Spleen (tissue), 11 donors: ENCODE data around the gene NFKBIL1. TPM values are rescaled to one million over a fixed set of nuclear protein-coding genes. Genes with fewer than 3 reads are reported as not detected.

Source experiments
- DNase-seq: peaks from one replicate; pipeline ENCODE4 v3.0.0-alpha.2; 2020
- H3K27ac ChIP-seq, 8 donors: fragments of 200-600 bp; sonication (generic) in 7 of 8; 1 replicate in 4 of 8; 2 replicates in 4 of 8; pipeline versions ENCODE4 v1.5.0 to v1.8.0; 2016 to 2021; ENCODE audit warnings: inconsistent platforms in 4 of 8, mild to moderate bottlenecking in 4 of 8, moderate library complexity in 1 of 8
- H3K27me3 ChIP-seq, 7 donors: fragments of 200-600 bp; sonication (generic) in 6 of 7; replicated peaks in 1 of 7; 1 replicate in 4 of 7; 2 replicates in 3 of 7; pipeline versions ENCODE4 v1.5.0 to v1.8.0; 2016 to 2021; ENCODE audit warnings: inconsistent platforms in 3 of 7, mild to moderate bottlenecking in 1 of 7
- H3K36me3 ChIP-seq, 6 donors: fragments of 200-600 bp; sonication (generic) in 5 of 6; 1 replicate in 4 of 6; 2 replicates in 2 of 6; pipeline versions ENCODE4 v1.5.0 to v1.8.0; 2016 to 2021; ENCODE audit warnings: inconsistent platforms in 2 of 6
- H3K4me1 ChIP-seq, 6 donors: fragments of 200-600 bp; sonication (generic) in 5 of 6; 1 replicate in 3 of 6; 2 replicates in 3 of 6; pipeline versions ENCODE4 v1.5.0 to v1.8.0; 2016 to 2021; ENCODE audit warnings: inconsistent platforms in 3 of 6
- H3K4me3 ChIP-seq, 8 donors: fragments of 200-600 bp; sonication (generic) in 7 of 8; 1 replicate in 4 of 8; 2 replicates in 4 of 8; pipeline versions ENCODE4 v1.5.0 to v1.8.0; 2016 to 2021; ENCODE audit warnings: inconsistent platforms in 4 of 8, mild to moderate bottlenecking in 4 of 8, moderate library complexity in 2 of 8
- H3K9me3 ChIP-seq, 8 donors: fragments of 200-600 bp; sonication (generic) in 7 of 8; 1 replicate in 4 of 8; 2 replicates in 4 of 8; pipeline versions ENCODE4 v1.5.0 to v1.8.0; 2016 to 2021; ENCODE audit warnings: inconsistent platforms in 4 of 8
- POLR2A ChIP-seq, 3 donors: fragments of 450-650 bp; IDR thresholded peaks; one replicate each; pipeline ENCODE4 v1.5.1; 2017; ENCODE audit warnings: antibody characterized with exemption in 3 of 3, mild to moderate bottlenecking in 1 of 3
- POLR2AphosphoS5 ChIP-seq, 3 donors: sonication (generic); formaldehyde crosslinking; IDR thresholded peaks; one replicate each; pipeline ENCODE4 v1.5.1; 2017; ENCODE audit warnings: antibody characterized with exemption in 3 of 3
- WGBS, 5 donors: extraction: QIAGEN DNeasy Blood & Tissue Kit in 3 of 5; methylation state at CpG; one replicate each; pipeline versions ENCODE4 v1.1.5 to v1.1.7; 2013 to 2018; 5-methylcytosine and 5-hydroxymethylcytosine counted together
- intact Hi-C: fragments of 100-400 bp; cut with DNase I; formaldehyde crosslinking; loops from one replicate; pipeline ENCODE4 v1.15.0; 2023; ENCODE audit warnings: low total_unique reads
- polyA plus RNA-seq, 3 donors: library from polyadenylated mRNA; stranded (reverse); fragments of 200-250 nt; gene quantifications; one replicate each; pipeline ENCODE4 v1.2.1, GENCODE V29; 2013
- total RNA-seq, 7 donors: library from RNA; depleted of rRNA in 3 of 7; stranded (reverse); fragments of >200 nt in 3 of 7; fragmentation: NEBNext Ultra II Directional in 4 of 7; extraction: Animal tissue kit (Norgen Biotek cat#: 25700) in 4 of 7; gene quantifications; one replicate each; pipeline versions ENCODE4 v1.1.0 to v1.2.1, GENCODE V29; 2016 to 2021
- TF ChIP-seq, protein P1 (sequence below), 11 experiments: fragments of 200-600 bp in 7 of 11; fragments of 450-650 bp in 4 of 11; sonication (generic) in 4 of 11; IDR thresholded peaks in 8 of 11; conservative IDR thresholded peaks in 3 of 11; 1 replicate in 7 of 11; 2 replicates in 4 of 11; pipeline versions ENCODE4 v1.4.0 to v1.8.0; 2016 to 2021; ENCODE audit warnings: antibody characterized with exemption in 11 of 11, inconsistent platforms in 4 of 11, mild to moderate bottlenecking in 1 of 11
- donor health status: healthy with polysubstance abuse.
- donor health status: DM: no; HTN: no; CAD: no; lungs with moderate emphysema.
- donor health status: DM: no; HTN: no; CAD: no.
- donor health status: Bipolar disorder and iron deficiency.
- donor health status: healthy.
- donor health status: DM: no; HTN: no; CAD: no.
- donor health status: DM: yes; HTN: yes; CAD: no.

Gene NFKBIL1
- total and polyA plus RNA-seq, 10 donors: 11.0 to 36.3 (median 19.4) TPM

DNA sequence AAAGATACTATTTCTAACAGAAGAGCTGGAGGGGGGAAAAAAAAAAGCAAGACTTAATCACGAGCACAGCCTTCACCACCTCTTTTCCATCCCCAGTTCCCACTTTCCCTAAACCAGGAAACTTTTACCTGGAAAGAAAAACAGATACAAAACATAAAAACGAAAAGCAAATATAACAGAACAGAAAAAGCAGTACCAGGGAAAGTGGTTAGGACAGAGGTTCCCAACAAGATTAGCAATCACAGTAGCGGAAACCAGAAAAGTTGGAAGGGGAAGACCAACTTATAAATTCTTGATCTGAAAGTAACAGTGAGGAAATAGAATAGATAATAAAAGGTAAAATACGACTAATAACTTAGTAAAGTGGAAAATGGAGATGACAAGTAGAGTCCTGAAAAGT is 6.8 kb upstream of the NFKBIL1 start:
- Histone ChIP-seq H3K27me3 (no peaks in the 10 kb centered on the region), H3K4me3 (peak overlapping the region; percentile 58 to 88 (median 72)), H3K9me3 (no peaks in the 10 kb centered on the region), H3K27ac (peak overlapping the region; percentile 92 to 99 (median 96)), H3K36me3 (peaks cover 9 to 49% (median 47%) of the 10 kb centered on the region in 6 donors), H3K4me1 (peaks cover 29 to 71% (median 50%) of the 10 kb centered on the region in 6 donors)
- intact Hi-C loops: no loop called here
- no peak for DNase-seq
- TF ChIP-seq, protein P1, sequence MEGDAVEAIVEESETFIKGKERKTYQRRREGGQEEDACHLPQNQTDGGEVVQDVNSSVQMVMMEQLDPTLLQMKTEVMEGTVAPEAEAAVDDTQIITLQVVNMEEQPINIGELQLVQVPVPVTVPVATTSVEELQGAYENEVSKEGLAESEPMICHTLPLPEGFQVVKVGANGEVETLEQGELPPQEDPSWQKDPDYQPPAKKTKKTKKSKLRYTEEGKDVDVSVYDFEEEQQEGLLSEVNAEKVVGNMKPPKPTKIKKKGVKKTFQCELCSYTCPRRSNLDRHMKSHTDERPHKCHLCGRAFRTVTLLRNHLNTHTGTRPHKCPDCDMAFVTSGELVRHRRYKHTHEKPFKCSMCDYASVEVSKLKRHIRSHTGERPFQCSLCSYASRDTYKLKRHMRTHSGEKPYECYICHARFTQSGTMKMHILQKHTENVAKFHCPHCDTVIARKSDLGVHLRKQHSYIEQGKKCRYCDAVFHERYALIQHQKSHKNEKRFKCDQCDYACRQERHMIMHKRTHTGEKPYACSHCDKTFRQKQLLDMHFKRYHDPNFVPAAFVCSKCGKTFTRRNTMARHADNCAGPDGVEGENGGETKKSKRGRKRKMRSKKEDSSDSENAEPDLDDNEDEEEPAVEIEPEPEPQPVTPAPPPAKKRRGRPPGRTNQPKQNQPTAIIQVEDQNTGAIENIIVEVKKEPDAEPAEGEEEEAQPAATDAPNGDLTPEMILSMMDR (IDR thresholded peaks at IDR 0.05 in 8 of 11, conservative IDR thresholded peaks at IDR 0.05 in 3 of 11): no peak
- WGBS, 5 donors: 12 to 26% (median 15%) methylated on average over 4 of the region's 4 CpGs

DNA sequence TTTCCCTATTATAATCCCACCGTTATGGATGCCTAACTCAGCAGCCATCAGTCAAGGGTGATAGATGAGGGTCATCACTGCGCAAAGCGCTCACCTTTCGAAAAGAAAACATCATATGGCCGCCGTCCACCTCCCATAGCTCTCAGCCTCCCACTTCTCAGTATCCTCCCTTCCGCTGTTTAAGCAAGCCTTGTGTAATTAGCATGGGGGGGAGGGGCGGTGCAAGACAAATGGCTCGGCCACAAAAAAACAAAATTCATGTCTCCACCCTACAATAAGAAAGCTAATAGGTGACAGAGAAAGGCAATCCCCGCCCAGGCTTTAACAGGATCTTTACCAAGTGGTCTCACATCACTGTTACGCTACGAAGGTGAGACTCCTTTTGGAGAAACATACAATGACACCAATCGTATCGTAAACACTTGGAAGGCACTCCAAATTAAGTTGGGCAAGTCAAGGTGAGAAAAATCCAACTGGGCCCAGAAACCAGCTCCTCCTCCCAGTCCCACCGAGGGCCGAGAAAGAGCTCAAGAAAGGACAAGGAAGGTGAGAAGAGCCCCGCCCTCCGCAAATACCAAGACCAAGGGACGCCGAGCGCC is 6.2 kb upstream of the NFKBIL1 start:
- H3K9me3 ChIP-seq: no peaks in the 10 kb centered on the region
- peak overlapping the region; percentile 58 to 88 (median 72) for H3K4me3 ChIP-seq
- peak overlapping the region; percentile 92 to 99 (median 96) for H3K27ac ChIP-seq
- peaks cover 5 to 44% (median 42%) of the 10 kb centered on the region in 6 donors for H3K36me3 ChIP-seq
- DNase-seq: no peak
- intact Hi-C loops: no loop called here
- WGBS, 5 donors: 0 to 1% (median 1%) methylated on average over 21 of the region's 21 CpGs
- TF ChIP-seq POLR2AphosphoS5 (IDR thresholded peaks at IDR 0.05) (no peak), POLR2A (IDR thresholded peaks at IDR 0.05) (no peak)
- TF ChIP-seq, protein P1 (IDR thresholded peaks at IDR 0.05 in 8 of 11, conservative IDR thresholded peaks at IDR 0.05 in 3 of 11): no peak
- H3K27me3 ChIP-seq: no peaks in the 10 kb centered on the region
- H3K4me1 ChIP-seq: peaks cover 28 to 68% (median 52%) of the 10 kb centered on the region in 6 donors

DNA sequence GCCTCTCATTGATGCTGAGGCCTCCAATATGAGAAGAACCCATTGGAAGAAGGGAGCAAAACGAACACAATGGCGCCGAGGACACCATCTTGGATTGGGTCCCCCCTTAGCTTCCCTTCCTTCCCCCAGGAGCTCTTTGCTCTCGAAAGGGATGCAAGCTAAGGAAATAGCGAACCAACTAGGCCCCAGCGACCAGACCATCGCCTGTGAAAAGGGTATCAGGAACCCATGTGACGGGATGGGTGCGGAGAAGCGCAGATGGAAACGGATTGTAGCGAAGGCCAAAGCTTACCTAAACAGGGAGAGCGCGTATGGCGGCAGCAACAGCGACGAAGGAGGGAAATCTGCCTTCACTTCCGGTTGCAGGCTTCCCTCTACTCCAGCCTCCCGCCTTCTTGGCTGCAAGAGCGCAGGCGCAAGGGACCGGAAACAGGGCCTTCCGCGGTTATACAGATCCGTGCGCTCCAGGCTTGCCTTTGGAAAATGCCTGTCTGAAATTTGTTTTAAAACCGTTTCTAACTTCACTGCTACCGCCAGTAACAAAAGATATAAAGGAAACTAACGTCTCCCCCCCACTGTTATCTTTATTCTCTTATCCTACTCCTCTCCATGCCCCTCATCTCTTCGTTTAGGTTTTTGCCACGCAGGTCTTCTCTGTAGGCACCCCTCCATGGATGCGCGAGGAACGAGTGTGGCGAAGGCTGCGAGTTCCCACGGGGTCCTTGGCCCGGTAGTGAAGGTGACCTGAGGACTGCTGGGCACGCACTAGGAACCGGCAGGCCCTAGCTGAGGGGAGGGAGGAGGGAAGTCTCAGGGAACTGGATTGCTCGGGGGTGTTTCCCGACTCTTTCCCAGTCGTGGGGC is 5.5 kb upstream of the NFKBIL1 start, which contains the start of gene DDX39B:
Gene DDX39B (minus strand): TSS at position 346 of the 864 bp plus-strand sequence. CDS start 1,471 bp downstream, outside the sequence.
- H3K9me3 ChIP-seq: no peaks in the 10 kb centered on the region
- peak; percentile 90 to 94 (median 93) for TF ChIP-seq POLR2AphosphoS5 (IDR thresholded peaks at IDR 0.05)
- TF ChIP-seq POLR2A (IDR thresholded peaks at IDR 0.05): peak in 2 of 3 donors; percentile 27 to 53
- TF ChIP-seq, protein P1 (IDR thresholded peaks at IDR 0.05 in 8 of 11, conservative IDR thresholded peaks at IDR 0.05 in 3 of 11): peak in 1 of 11 experiments; percentile 0
- WGBS, 5 donors: 0 to 1% (median 0%) methylated on average over 41 to 43 of the region's 43 CpGs
- H3K27ac ChIP-seq: peak within 1 kb of the TSS; percentile 92 to 99 (median 96)
- H3K4me3 ChIP-seq: peak within 1 kb of the TSS; percentile 58 to 88 (median 72)
- H3K4me1 ChIP-seq: peaks cover 28 to 68% (median 56%) of the 10 kb centered on the region in 6 donors
- intact Hi-C loops: no loop called here
- peaks cover 4 to 37% (median 35%) of the 10 kb centered on the region in 6 donors for H3K36me3 ChIP-seq
- no peaks in the 10 kb centered on the region for H3K27me3 ChIP-seq
- peak; percentile 98 for DNase-seq

DNA sequence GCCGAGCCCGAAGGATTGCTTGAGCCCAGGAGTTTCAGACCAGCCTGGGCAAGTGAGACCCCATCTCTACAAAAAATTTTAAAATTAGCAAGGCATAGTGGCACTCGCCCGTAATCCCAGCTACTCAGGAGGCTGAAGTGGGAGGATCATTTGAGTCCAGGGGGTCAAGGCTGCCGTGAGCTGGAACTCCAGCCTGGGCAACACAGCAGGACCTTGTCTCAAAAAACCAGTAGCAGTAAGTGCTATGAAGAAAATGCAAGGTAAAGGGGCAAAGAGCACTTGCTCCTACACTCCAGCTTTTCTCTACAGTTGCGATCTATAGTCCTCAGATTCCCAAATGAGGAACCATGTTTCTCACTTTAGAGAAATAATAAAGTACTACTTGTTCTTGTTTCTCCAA is 3.8 kb upstream of the NFKBIL1 start:
- H3K27ac ChIP-seq: peak overlapping the region in 1 of 8 donors; percentile 96
- WGBS, 5 donors: 94 to 98% (median 96%) methylated on average over 6 of the region's 6 CpGs
- H3K9me3 ChIP-seq: no peaks in the 10 kb centered on the region
- H3K36me3 ChIP-seq: peaks cover 0 to 19% (median 17%) of the 10 kb centered on the region in 6 donors
- no peak for DNase-seq
- no peak for TF ChIP-seq POLR2AphosphoS5 (IDR thresholded peaks at IDR 0.05)
- TF ChIP-seq, protein P1 (IDR thresholded peaks at IDR 0.05 in 8 of 11, conservative IDR thresholded peaks at IDR 0.05 in 3 of 11): no peak
- no peak for TF ChIP-seq POLR2A (IDR thresholded peaks at IDR 0.05)
- no peak overlapping the region for H3K4me3 ChIP-seq
- peaks cover 36 to 67% (median 58%) of the 10 kb centered on the region in 6 donors for H3K4me1 ChIP-seq
- no peaks in the 10 kb centered on the region for H3K27me3 ChIP-seq
- intact Hi-C loops: no loop called here
